Stimulated activated CD4-positive, alpha-beta T cell treated with anti-CD3 and anti-CD28 coated beads, TNF-alpha, amount 100 ng/mL, for 24 hours (primary cell): ENCODE measurements around the gene ANKRD44.

Experiments
- DNase-seq, 3 experiments: peaks; one replicate each; pipeline ENCODE4 v3.0.0-alpha.2; 2020; ENCODE audit warnings: low read depth in 3 of 3

Gene ANKRD44

GRCh38 chr2:197145471-197146056 is 165.0 kb downstream of the ANKRD44 start:
- no peak for DNase-seq

GRCh38 chr2:197144183-197144582 is 166.4 kb downstream of the ANKRD44 start:
- no peak for DNase-seq

- no peak for DNase-seq
Measured at GRCh38 chr2:197141702-197142473, 168.7 kb downstream of the ANKRD44 start.

GRCh38 chr2:197140045-197140444 is 170.5 kb downstream of the ANKRD44 start:
- no peak for DNase-seq

- DNase-seq = no peak
Measured at GRCh38 chr2:197138506-197138905, 172.1 kb downstream of the ANKRD44 start.

GRCh38 chr2:197137826-197138477 is 172.6 kb downstream of the ANKRD44 start:
- DNase-seq = no peak

- DNase-seq = no peak
Measured at GRCh38 chr2:197137231-197137630, 173.3 kb downstream of the ANKRD44 start.

GRCh38 chr2:197136452-197136851 is 174.1 kb downstream of the ANKRD44 start:
- no peak for DNase-seq

GRCh38 chr2:197135806-197136205 is 174.8 kb downstream of the ANKRD44 start:
- DNase-seq = no peak

- no peak for DNase-seq
Measured at GRCh38 chr2:197134206-197134605, 176.4 kb downstream of the ANKRD44 start.

GRCh38 chr2:197131558-197131855 is 179.1 kb downstream of the ANKRD44 start:
- DNase-seq = no peak

- no peak for DNase-seq
Measured at GRCh38 chr2:197130318-197130717, 180.3 kb downstream of the ANKRD44 start.

- no peak for DNase-seq
Measured at GRCh38 chr2:197128897-197129296, 181.7 kb downstream of the ANKRD44 start.

GRCh38 chr2:197128126-197128525 is 182.5 kb downstream of the ANKRD44 start:
- DNase-seq = no peak

GRCh38 chr2:197126630-197127352 is 183.8 kb downstream of the ANKRD44 start:
- DNase-seq = no peak

- no peak for DNase-seq
Measured at GRCh38 chr2:197124639-197125390, 185.8 kb downstream of the ANKRD44 start.

- no peak for DNase-seq
Measured at GRCh38 chr2:197122821-197123220, 187.8 kb downstream of the ANKRD44 start.

GRCh38 chr2:197121756-197122385 is 188.7 kb downstream of the ANKRD44 start:
- no peak for DNase-seq

GRCh38 chr2:197121255-197121654 is 189.3 kb downstream of the ANKRD44 start:
- DNase-seq = no peak

GRCh38 chr2:197116306-197116879 is 194.2 kb downstream of the ANKRD44 start:
- no peak for DNase-seq

- no peak for DNase-seq
Measured at GRCh38 chr2:197115325-197115724, 195.3 kb downstream of the ANKRD44 start.
